Right lobe of liver (tissue), 6 donors: Measurements from ENCODE around the gene EFNA5. TPM values are rescaled to one million over a fixed set of nuclear protein-coding genes. Genes with fewer than 3 reads are reported as not detected.

Source experiments
- ATAC-seq, 4 donors: fragments of 200-7000 bp; cut with Tn5 transposase; one replicate each; pipeline ENCODE4 v1.9.1; 2020; ENCODE audit warnings: mild to moderate bottlenecking in 4 of 4, moderate library complexity in 4 of 4
- DNase-seq, 3 donors: peaks; one replicate each; pipeline ENCODE4 v3.0.0-alpha.2; 2020
- H3K27ac ChIP-seq, 3 donors: fragments of 200-600 bp; one replicate each; pipeline ENCODE4 v1.8.0; 2022
- H3K27me3 ChIP-seq, 2 donors: fragments of 200-600 bp; one replicate each; pipeline ENCODE4 v1.8.0; 2022
- H3K36me3 ChIP-seq, 4 donors: fragments of 200-600 bp; sonication (generic) in 1 of 4; one replicate each; pipeline versions ENCODE4 v1.5.1 to v1.8.0; 2017 to 2022; ENCODE audit warnings: control low read depth in 1 of 4
- H3K4me1 ChIP-seq, 4 donors: fragments of 200-600 bp; sonication (generic) in 1 of 4; one replicate each; pipeline versions ENCODE4 v1.5.1 to v1.8.0; 2017 to 2022; ENCODE audit warnings: control low read depth in 1 of 4
- H3K4me3 ChIP-seq, 3 donors: fragments of 200-600 bp; one replicate each; pipeline ENCODE4 v1.8.0; 2022
- H3K9me3 ChIP-seq, 4 donors: fragments of 200-600 bp; sonication (generic) in 1 of 4; one replicate each; pipeline versions ENCODE4 v1.5.1 to v1.8.0; 2017 to 2022; ENCODE audit warnings: control low read depth in 1 of 4
- CTCF ChIP-seq, 4 donors: fragments of 200-600 bp in 3 of 4; fragments of 450-650 bp in 1 of 4; IDR thresholded peaks; one replicate each; pipeline versions ENCODE4 v1.5.1 to v1.8.0; 2016 to 2022; ENCODE audit warnings: antibody characterized with exemption in 4 of 4, mild to moderate bottlenecking in 2 of 4
- POLR2A ChIP-seq: fragments of 450-650 bp; IDR thresholded peaks from one replicate; pipeline ENCODE4 v1.6.1; 2017; ENCODE audit warnings: antibody characterized with exemption, mild to moderate bottlenecking
- WGBS: methylation state at CpG from one replicate; pipeline ENCODE4 v1.1.6; 2018; ENCODE audit warnings: low coverage, low lambda C conversion rate; ENCODE audit not compliant: insufficient coverage; ENCODE audit errors: missing lambda C conversion rate; 5-methylcytosine and 5-hydroxymethylcytosine counted together
- intact Hi-C, 2 donors: fragments of 100-400 bp; cut with DNase I; formaldehyde crosslinking; loops; one replicate each; pipeline versions ENCODE4 v1.11.2 to v1.14.1; 2022
- total RNA-seq, 6 experiments: library from RNA; depleted of rRNA in 2 of 6; stranded (reverse); fragments of >200 nt in 2 of 6; fragmentation: NEBNext Ultra II Directional in 3 of 6; extraction: Animal tissue kit (Norgen Biotek cat#: 25700) in 3 of 6; gene quantifications; one replicate each; pipeline versions ENCODE4 v1.1.0 to v1.2.4, GENCODE V29; 2016 to 2023
- donor health status: DM: no; HTN: yes; CAD: no.
- donor health status: DM: no; HTN: no; CAD: no.
- donor health status: DM: no; HTN: no; CAD: no.
- donor health status: DM: no; HTN: yes; CAD: no.
- donor health status: DM: no; HTN: yes; CAD: no.

Gene EFNA5
- total RNA-seq, 6 experiments from 2014 or later: 0.18 to 11.7 (median 1.4) TPM

- TF ChIP-seq POLR2A (no peak), CTCF (IDR thresholded peaks at IDR 0.05) (no peak)
- Histone ChIP-seq H3K4me3 (no peak overlapping the region), H3K27ac (no peak overlapping the region), H3K9me3 (no peaks in the 10 kb centered on the region), H3K4me1 (no peaks in the 10 kb centered on the region), H3K36me3 (no peaks in the 10 kb centered on the region), H3K27me3 (no peaks in the 10 kb centered on the region)
- WGBS: 87% methylated on average over 10 of the region's 10 CpGs
- intact Hi-C loops: no loop called here
- no peak for DNase-seq
- no peak for ATAC-seq
Measured at GRCh38 chr5:107517185-107518033, 153.3 kb downstream of the EFNA5 start.

- 59% methylated on average over 3 of the region's 3 CpGs for WGBS
- intact Hi-C loops: no loop called here
- TF ChIP-seq POLR2A: no peak
- no peak for TF ChIP-seq CTCF (IDR thresholded peaks at IDR 0.05)
- H3K27me3 ChIP-seq: no peaks in the 10 kb centered on the region
- H3K4me3 ChIP-seq: no peak overlapping the region
- H3K27ac ChIP-seq: no peak overlapping the region
- no peaks in the 10 kb centered on the region for H3K9me3 ChIP-seq
- DNase-seq (no peak), ATAC-seq (no peak)
- H3K4me1 ChIP-seq: no peaks in the 10 kb centered on the region
- H3K36me3 ChIP-seq: no peaks in the 10 kb centered on the region
Measured at GRCh38 chr5:107516452-107517184, 154.1 kb downstream of the EFNA5 start.

GRCh38 chr5:107515521-107516080 lies 155.1 kb downstream of the EFNA5 start:
- Histone ChIP-seq H3K27ac (no peak overlapping the region), H3K4me1 (no peaks in the 10 kb centered on the region), H3K4me3 (no peak overlapping the region), H3K27me3 (no peaks in the 10 kb centered on the region), H3K36me3 (no peaks in the 10 kb centered on the region), H3K9me3 (no peaks in the 10 kb centered on the region)
- WGBS: 88% methylated on average over 5 of the region's 7 CpGs
- no peak for TF ChIP-seq POLR2A
- TF ChIP-seq CTCF (IDR thresholded peaks at IDR 0.05): no peak
- DNase-seq (no peak), ATAC-seq (no peak)
- intact Hi-C loops: no loop called here

GRCh38 chr5:107514305-107514704 lies 156.4 kb downstream of the EFNA5 start:
- Histone ChIP-seq H3K27ac (no peak overlapping the region), H3K9me3 (no peaks in the 10 kb centered on the region), H3K4me1 (no peaks in the 10 kb centered on the region), H3K36me3 (no peaks in the 10 kb centered on the region), H3K27me3 (no peaks in the 10 kb centered on the region), H3K4me3 (no peak overlapping the region)
- ATAC-seq (no peak), DNase-seq (no peak)
- WGBS: 80% methylated on average over 2 of the region's 2 CpGs
- intact Hi-C loops: no loop called here
- TF ChIP-seq POLR2A (no peak), CTCF (IDR thresholded peaks at IDR 0.05) (no peak)
